HG03097 (cell line): ENCODE data around the gene FAM241A.
"Not testable (repeated sequence)": the region's sequence is repeated elsewhere in the genome, so short reads cannot be mapped to it uniquely, and the experiment has no call there.

Source experiments
- ATAC-seq: cut with Tn5 transposase; IDR thresholded peaks from one replicate; pipeline ENCODE4 v1.9.1; 2021; ENCODE audit not compliant: unreplicated experiment, low FRiP score

The FAM241A gene

DNA sequence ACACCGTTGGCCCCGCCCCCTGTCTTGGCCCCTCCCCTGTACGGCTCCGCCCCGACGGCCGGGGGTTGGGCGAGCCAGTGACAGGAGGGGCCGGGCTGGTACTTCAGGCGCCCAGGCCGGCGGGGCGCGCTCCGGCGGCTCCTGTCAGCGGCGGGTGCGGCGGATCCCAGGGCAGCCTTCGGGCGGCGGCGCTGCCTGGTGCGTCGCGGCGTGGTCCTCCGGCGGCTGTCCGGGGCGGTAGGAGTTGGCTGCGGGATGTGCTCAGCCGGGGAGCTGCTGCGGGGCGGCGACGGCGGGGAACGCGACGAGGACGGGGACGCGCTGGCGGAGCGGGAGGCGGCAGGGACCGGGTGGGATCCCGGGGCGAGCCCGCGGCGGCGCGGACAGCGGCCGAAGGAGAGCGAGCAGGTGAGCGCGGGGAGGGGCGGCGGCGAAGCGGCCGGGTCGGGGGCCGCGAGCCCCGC is at the start of gene FAM241A:
TSS of gene FAM241A (plus strand) at position 129 of the 464 bp plus-strand sequence. CDS start at position 256, 127 bp downstream.
- ATAC-seq = peak; percentile 85

DNA sequence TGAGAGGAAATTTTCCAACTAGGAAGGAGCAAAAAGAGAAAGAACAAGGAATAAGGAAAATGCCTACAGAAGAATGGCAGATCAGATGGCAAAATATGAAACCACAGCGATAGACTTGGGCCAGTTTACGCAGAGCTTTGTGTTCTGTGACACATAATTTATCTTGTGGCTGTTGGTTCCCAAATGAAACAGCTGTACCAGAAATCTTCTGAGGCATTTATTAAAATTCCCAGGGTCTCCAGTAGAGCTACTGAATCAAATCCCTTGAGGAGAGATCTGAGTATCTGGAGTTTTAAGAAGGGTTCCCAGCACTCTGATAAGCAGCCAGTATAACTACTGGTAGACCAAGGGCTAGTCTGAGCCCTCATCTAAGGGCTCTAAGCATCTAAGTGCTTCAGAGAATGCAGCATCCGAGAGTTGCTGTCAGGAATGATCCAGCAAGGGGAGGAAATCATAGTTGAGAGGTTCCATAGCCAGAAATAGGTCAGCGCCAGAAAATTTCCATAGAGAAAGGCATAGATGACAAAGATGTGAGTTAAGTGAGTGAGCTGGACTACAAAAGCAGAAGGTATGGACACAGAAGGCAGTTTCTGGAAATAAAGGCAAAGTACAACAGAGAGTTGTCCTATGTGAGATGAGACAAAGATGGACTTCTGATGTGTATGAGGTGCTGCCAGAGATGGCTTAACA is 46.3 kb upstream of the FAM241A start:
- ATAC-seq = no peak

DNA sequence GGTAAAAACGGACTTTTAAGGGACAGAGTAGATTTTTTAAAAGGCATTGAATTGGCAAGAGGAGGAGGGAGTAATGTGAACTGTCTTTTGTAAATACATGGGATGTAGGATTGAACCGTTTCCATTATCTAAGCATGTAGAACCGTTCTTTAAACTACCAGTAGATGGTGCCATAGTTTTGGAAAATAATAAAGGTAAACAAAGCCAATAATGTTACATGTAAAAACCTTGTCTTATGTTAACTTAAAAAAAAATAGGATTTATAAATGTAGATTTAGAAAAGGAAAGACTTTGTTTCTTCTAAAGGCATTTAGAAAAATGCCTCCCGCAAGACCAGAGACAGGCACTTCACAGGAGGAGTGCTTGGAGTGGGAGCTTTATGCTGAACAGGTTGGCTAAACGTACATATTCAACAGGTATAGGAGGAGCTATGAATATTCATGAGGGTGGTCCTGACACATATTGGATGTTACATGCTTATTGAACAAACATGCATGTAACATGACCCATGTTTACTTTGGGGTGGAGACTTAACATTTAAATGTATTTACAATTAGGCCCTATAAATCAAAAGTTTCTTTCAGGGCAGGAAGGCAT is 45.5 kb upstream of the FAM241A start:
- ATAC-seq = peak; percentile 62

DNA sequence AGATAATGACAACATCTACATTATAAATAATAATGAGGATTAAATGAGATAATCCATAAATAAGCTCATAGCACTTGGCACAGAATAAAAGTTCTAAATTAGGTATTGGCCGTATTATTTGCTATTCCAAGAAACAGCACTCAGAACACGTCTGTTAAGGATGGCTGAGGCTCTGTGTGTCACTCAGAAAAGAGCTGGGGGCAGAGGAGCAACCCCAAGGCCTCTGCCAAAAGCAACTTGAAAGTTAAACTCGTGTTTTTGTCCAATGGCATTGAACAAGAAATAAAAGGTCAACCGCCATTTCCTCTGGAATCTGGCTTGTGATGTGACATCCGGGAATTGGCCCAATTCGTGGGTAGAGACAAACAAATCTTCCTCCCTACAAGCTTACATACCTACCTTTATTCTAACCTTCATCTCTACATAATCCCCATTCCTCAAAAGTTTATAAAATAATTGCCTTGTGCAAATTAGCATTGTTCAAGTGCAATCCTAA is 42.3 kb upstream of the FAM241A start:
- ATAC-seq = no peak

DNA sequence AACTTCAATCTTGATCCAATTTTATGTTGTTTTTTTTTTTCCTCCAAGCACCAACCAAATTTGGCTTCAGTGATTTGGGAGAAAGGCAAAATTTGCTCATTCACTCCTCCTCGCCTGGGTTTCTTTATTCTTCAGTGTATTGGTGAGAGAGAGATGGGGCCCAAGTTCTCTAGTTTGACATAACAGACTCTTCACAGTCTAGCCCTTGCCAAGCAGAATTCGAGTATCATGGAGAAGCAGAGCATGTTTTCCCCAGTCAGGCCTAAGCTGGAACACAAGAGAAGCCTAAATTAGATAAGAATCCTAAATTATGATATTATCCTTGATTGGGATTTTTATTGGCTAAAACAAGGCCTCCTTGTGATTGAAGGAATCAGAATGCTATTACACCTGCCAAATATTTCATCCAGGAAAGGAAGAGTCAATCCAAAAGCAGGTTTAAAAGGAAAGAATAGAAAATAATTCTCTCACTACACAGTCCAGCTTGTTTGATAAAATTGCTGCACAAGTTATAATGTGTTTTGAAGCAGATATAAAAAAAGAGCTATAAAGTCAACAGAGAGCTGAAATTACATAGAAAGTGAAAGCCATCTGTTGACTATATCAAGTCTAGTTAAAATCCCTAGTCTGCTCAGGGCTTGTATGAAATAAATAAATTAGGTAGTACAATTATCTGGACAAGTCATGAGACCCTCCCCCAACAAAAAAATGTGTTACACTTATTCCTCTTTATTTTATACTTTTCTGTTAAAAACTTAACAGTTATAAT is 39.9 kb upstream of the FAM241A start:
- ATAC-seq = no peak

DNA sequence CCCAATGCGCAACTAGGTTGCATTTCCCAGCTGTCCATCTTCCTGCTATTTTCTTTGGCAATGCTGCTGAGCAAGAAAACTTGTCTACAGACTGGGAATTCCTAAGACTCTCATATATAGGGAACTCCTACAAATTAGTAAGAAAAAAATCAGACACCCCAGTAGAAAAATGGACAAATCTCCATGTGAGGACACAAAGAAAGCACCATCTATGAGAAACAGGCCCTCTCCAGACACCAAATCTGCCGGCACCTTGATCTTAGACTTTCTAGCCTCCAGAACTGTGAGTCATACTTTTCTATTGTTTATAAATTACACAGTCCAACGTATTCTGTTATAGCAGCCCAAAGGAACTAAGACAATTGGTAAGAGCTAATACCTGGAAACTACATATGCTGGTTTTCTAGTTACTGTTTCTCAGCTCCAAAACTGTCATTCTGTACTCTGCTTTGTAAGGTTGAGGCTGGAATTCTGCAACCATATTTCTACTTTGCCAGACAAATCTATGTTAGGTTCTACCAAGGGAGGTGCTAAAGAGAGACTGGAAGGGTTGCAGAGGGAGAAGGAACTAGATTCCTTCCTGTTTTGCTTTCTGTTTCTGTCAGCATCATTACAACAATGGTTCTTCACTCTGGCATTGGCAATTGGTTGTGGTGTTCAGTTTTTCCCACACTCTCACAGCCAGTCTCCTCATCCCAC is 35.7 kb upstream of the FAM241A start:
- peak; percentile 58 for ATAC-seq

DNA sequence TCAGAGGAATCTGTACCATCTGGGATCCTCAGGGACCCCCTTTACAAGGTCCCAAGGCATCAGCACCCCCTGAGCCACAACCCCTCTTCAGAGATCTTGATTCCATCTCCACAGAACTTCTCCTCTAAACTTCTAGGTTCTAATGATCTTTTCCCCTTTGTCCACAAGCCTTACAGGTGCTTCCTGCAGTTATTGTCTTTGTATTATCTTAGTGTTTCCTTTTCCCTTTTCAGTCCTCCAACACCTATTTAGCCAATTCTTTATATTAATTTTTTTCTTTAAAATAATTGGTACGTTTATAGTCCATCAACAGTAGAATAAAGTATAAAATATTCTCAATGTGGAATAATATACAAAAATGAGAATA is 35.2 kb upstream of the FAM241A start:
- ATAC-seq = no peak

DNA sequence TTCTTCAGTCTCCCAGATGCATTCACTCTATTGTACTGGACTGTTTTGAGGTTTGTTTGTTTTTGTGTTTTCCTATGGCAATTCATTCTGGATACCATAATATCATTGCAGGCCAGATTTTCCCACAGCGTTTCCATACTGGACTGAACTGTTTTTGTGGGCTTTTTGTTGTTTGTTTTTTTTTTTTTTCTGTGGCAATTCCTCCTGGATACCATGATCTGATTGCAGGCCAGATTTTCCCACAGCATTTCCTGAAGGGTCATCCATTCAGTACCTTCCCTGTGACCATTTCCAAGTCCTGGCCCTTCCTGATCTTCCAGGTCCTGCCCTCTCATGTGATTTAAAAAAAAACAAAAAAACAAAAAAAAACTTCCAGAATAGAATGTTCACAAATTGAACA is 33.9 kb upstream of the FAM241A start:
- no peak for ATAC-seq

DNA sequence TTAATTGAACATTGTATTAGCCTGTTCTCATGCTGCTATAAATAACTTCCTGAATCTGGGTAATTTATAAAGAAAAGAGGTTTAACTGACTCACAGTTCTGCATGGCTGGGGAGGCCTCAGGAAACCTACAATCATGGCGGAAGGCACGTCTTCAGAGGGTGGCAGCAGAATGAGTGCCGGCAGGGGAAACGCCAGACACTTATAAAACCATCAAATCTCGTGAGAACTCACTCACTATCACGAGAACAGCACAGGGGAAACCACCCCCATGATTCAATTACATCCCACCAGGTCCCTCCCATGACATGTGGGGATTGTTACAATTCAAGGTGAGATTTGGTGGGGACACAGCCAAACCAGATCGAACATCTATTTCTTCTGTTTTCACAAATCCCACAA is 33.2 kb upstream of the FAM241A start:
- not testable (repeated sequence) for ATAC-seq

DNA sequence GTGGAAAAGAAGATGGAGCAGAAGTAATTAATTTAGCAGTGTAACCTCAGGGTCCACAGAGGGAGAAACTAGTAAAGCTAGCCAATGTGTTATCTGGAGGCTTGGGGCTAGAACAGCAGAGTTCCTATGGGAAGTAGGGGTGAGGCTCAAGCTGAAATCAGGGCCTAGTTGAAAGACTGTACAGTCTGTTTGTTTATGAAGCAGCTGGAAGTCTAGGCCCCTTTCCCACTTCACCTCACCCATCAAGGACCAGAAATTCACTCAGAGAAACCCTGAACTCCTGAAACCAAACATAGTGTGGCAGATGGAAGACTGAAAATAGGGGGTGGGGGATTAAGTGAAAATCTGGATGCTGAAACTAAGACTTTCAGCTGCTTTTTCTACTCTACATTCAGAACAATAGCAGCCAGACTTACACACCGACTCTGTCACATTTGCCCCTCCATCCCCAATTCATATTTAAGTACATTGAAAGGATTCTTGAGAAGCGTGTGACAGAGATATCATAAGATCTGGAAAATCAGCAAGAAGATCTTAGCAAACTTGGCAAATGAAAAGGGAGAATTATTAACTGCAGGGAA is 32.6 kb upstream of the FAM241A start:
- ATAC-seq = no peak

DNA sequence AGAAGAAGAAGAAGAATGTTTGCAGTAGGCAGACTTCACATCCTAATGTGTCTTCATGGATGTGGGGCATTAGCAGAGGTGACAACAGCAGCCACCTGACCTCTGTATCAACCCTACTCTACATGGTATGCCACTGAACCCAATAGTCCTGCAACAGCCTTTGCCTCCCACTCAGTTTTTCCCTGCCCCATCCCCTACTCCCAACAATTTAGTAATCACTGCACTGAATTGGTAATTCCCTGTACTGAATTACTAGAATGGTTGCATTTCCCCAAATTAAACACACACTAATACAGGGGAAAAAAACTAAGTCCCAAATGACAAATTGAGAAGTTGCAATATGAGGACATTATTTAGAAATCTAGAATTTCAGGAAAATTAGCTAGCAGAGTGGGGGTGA is 31.4 kb upstream of the FAM241A start:
- ATAC-seq = no peak

DNA sequence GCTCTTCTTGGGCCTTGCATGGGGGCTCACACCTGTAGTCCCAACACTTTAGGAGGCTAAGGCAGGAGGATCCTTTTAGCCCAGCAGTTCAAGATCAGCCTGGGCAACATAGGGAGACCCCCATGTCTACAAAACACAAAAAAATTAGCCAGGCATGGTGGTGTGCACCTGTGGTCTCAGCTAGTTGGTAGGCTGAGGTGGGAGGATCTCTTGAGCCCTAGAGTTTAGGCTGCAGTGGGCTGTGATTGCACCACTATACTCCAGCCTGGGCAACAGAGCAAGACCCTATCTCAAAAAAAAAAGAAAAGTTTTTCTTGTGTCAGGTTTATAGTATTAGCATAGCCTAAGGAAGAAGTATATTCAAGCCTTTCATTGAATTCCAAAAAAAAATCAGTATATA is 30.8 kb upstream of the FAM241A start:
- no peak for ATAC-seq

DNA sequence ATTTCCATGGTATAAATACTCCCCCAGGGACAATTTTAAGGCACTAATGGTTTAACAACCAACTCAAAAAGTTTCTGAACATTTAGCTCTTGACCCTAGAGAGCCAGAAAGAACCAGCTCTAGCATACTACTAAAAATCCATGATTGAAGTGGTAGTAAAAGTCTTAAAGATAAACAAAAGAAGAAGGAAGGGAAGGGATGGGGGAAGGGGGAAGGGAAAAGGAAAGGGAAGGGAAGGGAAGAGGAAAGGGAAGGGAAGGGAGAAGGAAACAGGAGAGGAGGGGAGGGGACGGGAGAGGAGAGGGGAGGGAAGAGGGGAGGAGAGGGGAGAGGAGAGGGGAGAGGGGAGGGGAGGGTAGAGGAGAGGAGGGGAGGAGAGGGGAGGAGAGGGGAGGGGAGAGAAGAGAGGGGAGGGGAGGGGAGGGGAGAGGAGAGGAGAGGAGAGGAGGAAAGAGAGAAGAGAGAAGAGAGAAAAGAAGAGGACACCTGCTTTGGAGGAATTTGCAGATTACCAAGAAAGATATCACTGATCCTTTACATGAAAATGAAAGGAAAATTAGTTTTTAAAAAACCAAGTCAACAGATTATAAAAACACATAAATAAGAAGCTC is 26.4 kb upstream of the FAM241A start:
- ATAC-seq = no peak

DNA sequence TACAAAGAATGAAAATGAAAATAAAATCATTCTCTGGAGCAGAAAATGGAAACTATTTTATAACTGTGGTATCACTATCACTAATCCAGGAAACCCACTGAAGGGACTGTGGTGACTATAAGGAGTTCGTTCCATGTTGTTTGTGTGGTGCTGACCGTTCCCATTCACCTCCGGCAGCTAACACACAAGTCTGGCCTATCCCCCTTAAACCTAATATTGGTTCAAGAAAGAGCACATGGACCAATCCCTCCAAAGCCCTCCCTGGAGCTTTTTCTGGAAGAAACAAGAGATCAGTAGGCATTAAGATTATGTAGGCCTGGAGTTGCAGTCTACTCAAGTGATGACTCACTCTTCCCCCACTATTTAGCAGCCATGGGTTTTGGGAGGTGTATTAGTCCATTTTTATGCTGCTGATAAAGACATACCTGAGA is 25.9 kb upstream of the FAM241A start:
- ATAC-seq = peak; percentile 87

DNA sequence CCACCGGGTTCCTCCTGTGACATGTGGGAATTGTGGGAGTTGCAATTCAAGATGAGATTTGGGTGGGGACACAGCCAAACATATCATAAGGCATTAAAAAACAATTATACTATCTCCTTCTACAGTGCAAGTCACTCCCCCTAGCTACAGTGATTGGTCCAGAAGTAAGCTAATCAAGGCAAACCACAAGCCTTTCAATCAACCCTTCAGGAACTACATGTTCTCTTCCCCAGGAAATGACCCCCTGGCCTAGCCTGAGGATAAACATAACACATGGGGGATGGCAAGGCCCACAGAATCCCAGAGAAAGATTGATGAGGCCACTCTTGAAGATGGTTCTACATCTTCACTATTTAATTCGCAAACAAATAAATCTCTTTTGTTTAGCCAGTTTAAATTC is 25.2 kb upstream of the FAM241A start:
- no peak for ATAC-seq

DNA sequence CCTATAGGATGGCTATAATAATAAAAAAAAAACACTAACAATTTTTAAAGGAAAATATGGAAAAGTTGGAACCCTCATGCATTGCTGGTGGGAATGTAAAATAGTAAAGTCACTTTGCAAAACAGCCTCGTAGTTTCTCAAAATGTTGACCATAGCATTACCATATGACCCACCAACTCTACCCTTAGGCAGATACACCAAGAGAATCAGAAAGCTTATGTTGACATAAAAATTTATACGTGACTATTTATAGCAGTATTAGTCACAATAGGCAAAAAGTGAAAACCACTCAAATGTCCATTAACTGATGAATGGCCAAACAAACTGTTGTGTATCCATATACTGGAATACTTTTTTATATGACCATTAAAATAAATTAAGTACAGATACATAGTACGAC is 19.8 kb upstream of the FAM241A start:
- no peak for ATAC-seq

DNA sequence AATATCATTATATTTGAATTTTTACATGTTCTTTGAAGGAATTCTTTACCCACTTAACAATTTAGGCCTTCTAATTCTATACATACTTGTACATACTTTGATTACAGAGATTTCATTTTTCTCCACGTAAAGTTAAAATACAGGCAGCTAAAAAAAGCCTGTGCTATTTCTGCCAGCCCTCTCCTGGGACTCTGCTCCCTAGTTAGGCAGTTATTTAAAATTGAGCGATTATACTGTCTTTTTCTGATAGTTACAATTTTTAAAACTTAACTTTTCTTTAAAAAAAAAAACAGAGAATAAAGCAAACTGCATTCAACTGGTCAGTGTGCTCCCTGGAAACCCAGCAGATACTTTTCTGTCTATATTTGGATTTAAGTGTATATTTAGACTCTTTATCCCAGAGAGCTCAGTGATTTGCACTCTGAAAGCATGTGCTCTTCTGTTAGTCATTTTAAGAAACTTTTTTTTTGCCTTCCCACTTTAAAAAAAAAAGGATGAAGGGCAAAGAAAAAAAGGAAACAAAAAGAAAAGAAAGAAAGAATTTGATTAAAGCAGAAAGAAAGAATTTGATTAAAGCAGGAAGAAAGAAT is 18.1 kb upstream of the FAM241A start:
- no peak for ATAC-seq

DNA sequence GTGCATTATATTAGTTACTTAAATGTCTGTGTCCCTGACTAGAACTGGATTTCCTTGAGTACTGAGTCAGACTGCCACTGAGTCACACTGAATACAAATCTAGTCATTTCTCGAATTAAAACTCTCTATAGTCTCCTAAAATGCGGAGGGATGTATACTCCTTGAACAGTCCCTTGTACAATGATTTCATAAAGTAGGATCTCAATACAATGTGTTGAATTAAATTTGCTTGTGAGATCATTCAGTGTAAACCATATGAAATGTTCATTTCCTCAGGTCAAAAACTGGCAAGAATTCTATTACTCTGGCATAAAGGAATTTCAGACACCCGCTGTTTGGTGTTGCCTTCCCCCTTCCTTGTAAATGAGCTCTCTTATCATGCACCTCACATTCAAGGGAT is 17.5 kb upstream of the FAM241A start:
- no peak for ATAC-seq

DNA sequence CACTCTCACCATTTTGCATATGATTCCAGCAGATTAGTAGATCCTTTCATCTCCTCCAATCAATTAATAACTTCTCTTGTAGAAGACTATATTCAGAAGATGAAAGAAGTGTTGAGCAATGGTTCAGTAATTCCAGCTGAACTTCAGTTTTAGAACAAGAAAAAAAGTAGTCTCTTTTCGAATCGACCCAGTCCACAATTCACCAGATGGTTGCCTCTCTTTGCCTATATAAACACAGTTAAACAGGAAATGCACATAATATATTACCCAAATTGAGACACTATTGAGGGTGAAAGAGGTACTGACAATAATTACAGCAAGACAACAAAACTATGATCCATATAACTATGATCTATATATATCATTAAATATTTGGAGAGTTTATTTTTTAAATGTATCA is 16.8 kb upstream of the FAM241A start:
- peak; percentile 58 for ATAC-seq

DNA sequence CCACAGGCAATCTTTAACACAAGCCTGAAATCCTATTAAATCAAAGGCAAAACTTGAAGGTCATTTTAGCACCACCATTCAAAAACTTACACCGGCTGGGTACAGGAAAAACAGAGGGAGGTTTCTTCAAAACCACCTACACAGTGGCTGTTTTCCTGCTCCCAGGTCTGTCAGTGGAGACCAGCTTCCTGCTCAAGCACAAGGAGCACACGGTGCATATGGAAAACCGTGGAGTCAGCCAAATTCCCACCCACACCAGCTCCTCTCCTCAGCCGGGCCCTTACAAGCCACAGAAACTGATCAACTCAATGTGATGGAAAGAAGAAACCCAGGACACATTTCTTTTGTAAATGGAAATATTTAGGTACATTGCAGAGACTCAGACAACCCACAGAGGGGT is 14.3 kb upstream of the FAM241A start:
- no peak for ATAC-seq
